ENCODE results near the gene FBXO10.

The FBXO10 gene

GRCh38 chr9:37523916-37524315, 52.3 kb downstream of the FBXO10 start:
- H3K4me1 ChIP-seq (ENCODE audit: insufficient read depth, low read length, poor library complexity, severe bottlenecking) = no peaks in the 10 kb centered on the region
- no peaks in the 10 kb centered on the region for H3K79me2 ChIP-seq (ENCODE audit: insufficient read depth, low read length)
- H3K9me2 ChIP-seq (replicated peaks; ENCODE audit: low read depth, low read length) = no peaks in the 10 kb centered on the region
- no peaks in the 10 kb centered on the region for H3F3A ChIP-seq (ENCODE audit: low read depth)
- no peak for TF ChIP-seq EZH2phosphoT487 (IDR thresholded peaks at IDR 0.05; ENCODE audit: borderline replicate concordance)
- TF ChIP-seq, protein P1, sequence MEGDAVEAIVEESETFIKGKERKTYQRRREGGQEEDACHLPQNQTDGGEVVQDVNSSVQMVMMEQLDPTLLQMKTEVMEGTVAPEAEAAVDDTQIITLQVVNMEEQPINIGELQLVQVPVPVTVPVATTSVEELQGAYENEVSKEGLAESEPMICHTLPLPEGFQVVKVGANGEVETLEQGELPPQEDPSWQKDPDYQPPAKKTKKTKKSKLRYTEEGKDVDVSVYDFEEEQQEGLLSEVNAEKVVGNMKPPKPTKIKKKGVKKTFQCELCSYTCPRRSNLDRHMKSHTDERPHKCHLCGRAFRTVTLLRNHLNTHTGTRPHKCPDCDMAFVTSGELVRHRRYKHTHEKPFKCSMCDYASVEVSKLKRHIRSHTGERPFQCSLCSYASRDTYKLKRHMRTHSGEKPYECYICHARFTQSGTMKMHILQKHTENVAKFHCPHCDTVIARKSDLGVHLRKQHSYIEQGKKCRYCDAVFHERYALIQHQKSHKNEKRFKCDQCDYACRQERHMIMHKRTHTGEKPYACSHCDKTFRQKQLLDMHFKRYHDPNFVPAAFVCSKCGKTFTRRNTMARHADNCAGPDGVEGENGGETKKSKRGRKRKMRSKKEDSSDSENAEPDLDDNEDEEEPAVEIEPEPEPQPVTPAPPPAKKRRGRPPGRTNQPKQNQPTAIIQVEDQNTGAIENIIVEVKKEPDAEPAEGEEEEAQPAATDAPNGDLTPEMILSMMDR (conservative IDR thresholded peaks at IDR 0.05; ENCODE audit: low read length) = no peak
- no peak overlapping the region for H3K9ac ChIP-seq (ENCODE audit: low read depth, low read length, poor library complexity, severe bottlenecking)
- no peak overlapping the region for H3K4me2 ChIP-seq (ENCODE audit: low read depth, low read length, poor library complexity, severe bottlenecking)
- peaks cover 54% of the 10 kb centered on the region; the same call in 1 of the 2 replicates for H3K36me3 ChIP-seq (ENCODE audit: insufficient read depth, low read length)
- H3K9me3 ChIP-seq (ENCODE audit: insufficient read depth, low read depth, low read length) = no peaks in the 10 kb centered on the region
- no peak overlapping the region for H3K4me3 ChIP-seq (ENCODE audit: low read length, poor library complexity, severe bottlenecking)
- H4K20me1 ChIP-seq (ENCODE audit: insufficient read depth, low read length, poor library complexity, severe bottlenecking) = no peaks in the 10 kb centered on the region
- H2AFZ ChIP-seq (ENCODE audit: low read length) = no peak overlapping the region
- H3K27me3 ChIP-seq (ENCODE audit: insufficient read depth, low read length, poor library complexity, severe bottlenecking) = no peaks in the 10 kb centered on the region

DNA sequence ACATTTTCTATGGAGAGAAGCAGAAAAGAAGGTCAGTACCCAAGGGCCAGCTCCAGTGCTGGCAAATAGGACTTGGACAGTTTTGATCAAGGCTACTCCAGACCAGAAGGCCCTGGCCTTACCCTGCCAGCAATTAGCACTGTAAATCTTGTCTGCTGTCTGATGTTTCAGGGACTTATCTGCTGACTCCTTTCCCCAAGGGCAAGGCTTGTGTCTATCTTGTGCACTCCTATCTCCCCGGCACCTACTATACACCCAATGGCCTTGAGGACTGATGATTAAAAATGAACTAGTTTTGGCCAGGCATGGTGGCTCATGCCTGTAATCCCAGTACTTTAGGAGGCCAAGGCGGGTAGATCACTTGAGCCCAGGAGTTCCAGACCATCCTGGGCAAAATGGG, 53.2 kb downstream of the FBXO10 start:
- Histone ChIP-seq H3K4me1 (ENCODE audit: insufficient read depth, low read length, poor library complexity, severe bottlenecking) (no peaks in the 10 kb centered on the region), H3K9ac (ENCODE audit: low read depth, low read length, poor library complexity, severe bottlenecking) (no peak overlapping the region), H3K9me2 (replicated peaks; ENCODE audit: low read depth, low read length) (no peaks in the 10 kb centered on the region), H3K36me3 (ENCODE audit: insufficient read depth, low read length) (peaks cover 49% of the 10 kb centered on the region; the same call in 1 of the 2 replicates), H3F3A (ENCODE audit: low read depth) (no peaks in the 10 kb centered on the region), H2AFZ (ENCODE audit: low read length) (no peak overlapping the region), H4K20me1 (ENCODE audit: insufficient read depth, low read length, poor library complexity, severe bottlenecking) (no peaks in the 10 kb centered on the region), H3K79me2 (ENCODE audit: insufficient read depth, low read length) (no peaks in the 10 kb centered on the region), H3K4me3 (ENCODE audit: low read length, poor library complexity, severe bottlenecking) (no peak overlapping the region), H3K4me2 (ENCODE audit: low read depth, low read length, poor library complexity, severe bottlenecking) (no peak overlapping the region), H3K27me3 (ENCODE audit: insufficient read depth, low read length, poor library complexity, severe bottlenecking) (no peaks in the 10 kb centered on the region), H3K9me3 (ENCODE audit: insufficient read depth, low read depth, low read length) (no peaks in the 10 kb centered on the region)
- no peak for TF ChIP-seq EZH2phosphoT487 (IDR thresholded peaks at IDR 0.05; ENCODE audit: borderline replicate concordance)
- TF ChIP-seq, protein P1 (conservative IDR thresholded peaks at IDR 0.05; ENCODE audit: low read length) = no peak

GRCh38 chr9:37521111-37521510, 55.1 kb downstream of the FBXO10 start:
- Histone ChIP-seq H3K9me2 (replicated peaks; ENCODE audit: low read depth, low read length) (no peaks in the 10 kb centered on the region), H3K79me2 (ENCODE audit: insufficient read depth, low read length) (no peaks in the 10 kb centered on the region), H3K4me1 (ENCODE audit: insufficient read depth, low read length, poor library complexity, severe bottlenecking) (no peaks in the 10 kb centered on the region), H3K9ac (ENCODE audit: low read depth, low read length, poor library complexity, severe bottlenecking) (no peak overlapping the region), H3K9me3 (ENCODE audit: insufficient read depth, low read depth, low read length) (no peaks in the 10 kb centered on the region), H4K20me1 (ENCODE audit: insufficient read depth, low read length, poor library complexity, severe bottlenecking) (no peaks in the 10 kb centered on the region), H3K4me2 (ENCODE audit: low read depth, low read length, poor library complexity, severe bottlenecking) (no peak overlapping the region), H2AFZ (ENCODE audit: low read length) (no peak overlapping the region), H3K4me3 (ENCODE audit: low read length, poor library complexity, severe bottlenecking) (no peak overlapping the region), H3K27me3 (ENCODE audit: insufficient read depth, low read length, poor library complexity, severe bottlenecking) (no peaks in the 10 kb centered on the region), H3K36me3 (ENCODE audit: insufficient read depth, low read length) (peaks cover 40% of the 10 kb centered on the region; the same call in 1 of the 2 replicates), H3F3A (ENCODE audit: low read depth) (no peaks in the 10 kb centered on the region)
- TF ChIP-seq, protein P1 (conservative IDR thresholded peaks at IDR 0.05; ENCODE audit: low read length) = no peak
- no peak for TF ChIP-seq EZH2phosphoT487 (IDR thresholded peaks at IDR 0.05; ENCODE audit: borderline replicate concordance)
